ENCODE data around the gene GGN.

GRCh38 chr19:38383184-38383583 lies 4.7 kb downstream of the GGN start:
- TF ChIP-seq FOXM1 (IDR thresholded peaks at IDR 0.05; ENCODE audit: borderline replicate concordance, low read depth) (no peak), EP300 (IDR thresholded peaks at IDR 0.05; ENCODE audit: borderline replicate concordance) (no peak), EGR1 (IDR thresholded peaks at IDR 0.05) (no peak), RAD21 (IDR thresholded peaks at IDR 0.05; ENCODE audit: low read depth) (no peak), CEBPB (IDR thresholded peaks at IDR 0.05) (no peak), NFIC (IDR thresholded peaks at IDR 0.05) (no peak), TAF1 (IDR thresholded peaks at IDR 0.05; ENCODE audit: low read depth) (no peak), TCF12 (IDR thresholded peaks at IDR 0.05; ENCODE audit: low read depth) (no peak), CREB1 (IDR thresholded peaks at IDR 0.05; ENCODE audit: low read depth) (no peak)
- TF ChIP-seq, protein P1, sequence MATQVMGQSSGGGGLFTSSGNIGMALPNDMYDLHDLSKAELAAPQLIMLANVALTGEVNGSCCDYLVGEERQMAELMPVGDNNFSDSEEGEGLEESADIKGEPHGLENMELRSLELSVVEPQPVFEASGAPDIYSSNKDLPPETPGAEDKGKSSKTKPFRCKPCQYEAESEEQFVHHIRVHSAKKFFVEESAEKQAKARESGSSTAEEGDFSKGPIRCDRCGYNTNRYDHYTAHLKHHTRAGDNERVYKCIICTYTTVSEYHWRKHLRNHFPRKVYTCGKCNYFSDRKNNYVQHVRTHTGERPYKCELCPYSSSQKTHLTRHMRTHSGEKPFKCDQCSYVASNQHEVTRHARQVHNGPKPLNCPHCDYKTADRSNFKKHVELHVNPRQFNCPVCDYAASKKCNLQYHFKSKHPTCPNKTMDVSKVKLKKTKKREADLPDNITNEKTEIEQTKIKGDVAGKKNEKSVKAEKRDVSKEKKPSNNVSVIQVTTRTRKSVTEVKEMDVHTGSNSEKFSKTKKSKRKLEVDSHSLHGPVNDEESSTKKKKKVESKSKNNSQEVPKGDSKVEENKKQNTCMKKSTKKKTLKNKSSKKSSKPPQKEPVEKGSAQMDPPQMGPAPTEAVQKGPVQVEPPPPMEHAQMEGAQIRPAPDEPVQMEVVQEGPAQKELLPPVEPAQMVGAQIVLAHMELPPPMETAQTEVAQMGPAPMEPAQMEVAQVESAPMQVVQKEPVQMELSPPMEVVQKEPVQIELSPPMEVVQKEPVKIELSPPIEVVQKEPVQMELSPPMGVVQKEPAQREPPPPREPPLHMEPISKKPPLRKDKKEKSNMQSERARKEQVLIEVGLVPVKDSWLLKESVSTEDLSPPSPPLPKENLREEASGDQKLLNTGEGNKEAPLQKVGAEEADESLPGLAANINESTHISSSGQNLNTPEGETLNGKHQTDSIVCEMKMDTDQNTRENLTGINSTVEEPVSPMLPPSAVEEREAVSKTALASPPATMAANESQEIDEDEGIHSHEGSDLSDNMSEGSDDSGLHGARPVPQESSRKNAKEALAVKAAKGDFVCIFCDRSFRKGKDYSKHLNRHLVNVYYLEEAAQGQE (IDR thresholded peaks at IDR 0.05; ENCODE audit: low read depth) = no peak
- TF ChIP-seq, protein P2, sequence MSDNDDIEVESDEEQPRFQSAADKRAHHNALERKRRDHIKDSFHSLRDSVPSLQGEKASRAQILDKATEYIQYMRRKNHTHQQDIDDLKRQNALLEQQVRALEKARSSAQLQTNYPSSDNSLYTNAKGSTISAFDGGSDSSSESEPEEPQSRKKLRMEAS (IDR thresholded peaks at IDR 0.05) = no peak

Measured in Ishikawa (cell line).